Cardiac muscle cell (in vitro differentiated cells and primary cell): ENCODE results near the gene PSMA7. TPM values are rescaled to one million over a fixed set of nuclear protein-coding genes. Genes with fewer than 3 reads are reported as not detected.

Experiments used
- DNase-seq, 2 donors: peaks; one replicate each; pipeline versions ENCODE4 v3.0.0 to v3.0.0-alpha.2; 2010 to 2017; ENCODE audit warnings: low read depth in 1 of 2, low spot score in 1 of 2
- H3K27ac ChIP-seq: fragments of 200-600 bp; sonication (generic); 2 replicates; pipeline ENCODE4 v1.5.1; 2016
- H3K27me3 ChIP-seq: fragments of 200-600 bp; sonication (generic); 2 replicates; pipeline ENCODE4 v1.6.0; 2016; ENCODE audit warnings: control low read depth
- H3K36me3 ChIP-seq: fragments of 200-600 bp; sonication (generic); 2 replicates; pipeline ENCODE4 v1.5.1; 2016; ENCODE audit warnings: control low read depth
- H3K4me1 ChIP-seq: fragments of 200-600 bp; sonication (generic); 2 replicates; pipeline ENCODE4 v1.8.1; 2017; ENCODE audit warnings: low read depth, mild to moderate bottlenecking, mixed run types
- H3K4me3 ChIP-seq: fragments of 200-600 bp; sonication (generic); 2 replicates; pipeline ENCODE4 v1.5.1; 2016; ENCODE audit warnings: mild to moderate bottlenecking
- H3K9me3 ChIP-seq: fragments of 200-600 bp; sonication (generic); 2 replicates; pipeline ENCODE4 v1.5.1; 2017; ENCODE audit warnings: low read depth, mild to moderate bottlenecking, control low read depth
- CTCF ChIP-seq: IDR thresholded peaks from 2 replicates; pipeline ENCODE4 v1.5.1; 2012; ENCODE audit warnings: low read depth, mild to moderate bottlenecking, low read length
- polyA plus RNA-seq: library from polyadenylated mRNA; unstranded; fragments of >200 nt; fragmentation: Nextera tagmentation; extraction: Ambion mirVana; gene quantifications from 2 replicates; pipeline ENCODE4 v1.2.1, GENCODE V29; 2016
- total RNA-seq: library from RNA; depleted of rRNA; stranded (reverse); fragments of >200 nt; gene quantifications from 2 replicates; pipeline ENCODE4 v1.2.3, GENCODE V29; 2016

The PSMA7 gene
- total and polyA plus RNA-seq, 2 experiments from 2014 or later, result 333 to 505 TPM

- no peaks in the 10 kb centered on the region for H3K9me3 ChIP-seq
- peaks cover 65% of the 10 kb centered on the region for H3K36me3 ChIP-seq
- H3K4me3 ChIP-seq, result no peak overlapping the region
- no peaks in the 10 kb centered on the region for H3K27me3 ChIP-seq
- H3K27ac ChIP-seq, result peak overlapping the region; percentile 35
- H3K4me1 ChIP-seq, result peaks cover 5% of the 10 kb centered on the region
- TF ChIP-seq CTCF, result no peak
- DNase-seq, result no peak
Measured at GRCh38 chr20:62137092-62137384, 6.2 kb downstream of the PSMA7 start.

- TF ChIP-seq CTCF, result peak; percentile 92
- H3K36me3 ChIP-seq, result peaks cover 71% of the 10 kb centered on the region
- DNase-seq, result peak; percentile 77 to 80
Measured at GRCh38 chr20:62136283-62137091, 6.7 kb downstream of the PSMA7 start.

GRCh38 chr20:62135573-62136266 is 7.5 kb downstream of the PSMA7 start:
- Histone ChIP-seq H3K27me3 (no peaks in the 10 kb centered on the region), H3K9me3 (no peaks in the 10 kb centered on the region), H3K4me3 (no peak overlapping the region), H3K36me3 (peaks cover 78% of the 10 kb centered on the region), H3K4me1 (no peaks in the 10 kb centered on the region), H3K27ac (peak overlapping the region; percentile 48)
- no peak for TF ChIP-seq CTCF
- no peak for DNase-seq

More at GRCh38 chr20:62136283-62137091, 6.7 kb downstream of the PSMA7 start:
- Histone ChIP-seq H3K4me3 (no peak overlapping the region), H3K4me1 (peaks cover 3% of the 10 kb centered on the region), H3K27me3 (no peaks in the 10 kb centered on the region), H3K9me3 (no peaks in the 10 kb centered on the region), H3K27ac (peak overlapping the region; percentile 68)

- TF ChIP-seq CTCF, result no peak
- Histone ChIP-seq H3K36me3 (peaks cover 79% of the 10 kb centered on the region), H3K27ac (peak overlapping the region; percentile 48), H3K27me3 (no peaks in the 10 kb centered on the region), H3K4me3 (no peak overlapping the region), H3K9me3 (no peaks in the 10 kb centered on the region), H3K4me1 (no peaks in the 10 kb centered on the region)
- DNase-seq, result peak in 1 of 2 donors; percentile 69
Measured at GRCh38 chr20:62134735-62135231, 8.4 kb downstream of the PSMA7 start.

- H3K27me3 ChIP-seq, result no peaks in the 10 kb centered on the region
- H3K4me1 ChIP-seq, result no peaks in the 10 kb centered on the region
- no peak for TF ChIP-seq CTCF
- no peak for DNase-seq
- no peaks in the 10 kb centered on the region for H3K9me3 ChIP-seq
- H3K4me3 ChIP-seq, result no peak overlapping the region
- peaks cover 77% of the 10 kb centered on the region for H3K36me3 ChIP-seq
- H3K27ac ChIP-seq, result no peak overlapping the region
Measured at GRCh38 chr20:62133864-62134263, 9.3 kb downstream of the PSMA7 start.
